Fibroblast of peridontal ligament (primary cell): ENCODE data around the gene TYW1B.
"Not testable (repeated sequence)": the region's sequence is repeated elsewhere in the genome, so short reads cannot be mapped to it uniquely, and the experiment has no call there.

ENCODE experiments used
- DNase-seq: peaks from one replicate; pipeline ENCODE4 v3.0.0-alpha.2; 2010; ENCODE audit errors: extremely low read depth

TYW1B gene

GRCh38 chr7:72559546-72559945 is 268.5 kb downstream of the TYW1B start:
- DNase-seq, result not testable (repeated sequence)

- DNase-seq, result not testable (repeated sequence)
Measured at GRCh38 chr7:72556733-72557132, 271.3 kb downstream of the TYW1B start.

DNA sequence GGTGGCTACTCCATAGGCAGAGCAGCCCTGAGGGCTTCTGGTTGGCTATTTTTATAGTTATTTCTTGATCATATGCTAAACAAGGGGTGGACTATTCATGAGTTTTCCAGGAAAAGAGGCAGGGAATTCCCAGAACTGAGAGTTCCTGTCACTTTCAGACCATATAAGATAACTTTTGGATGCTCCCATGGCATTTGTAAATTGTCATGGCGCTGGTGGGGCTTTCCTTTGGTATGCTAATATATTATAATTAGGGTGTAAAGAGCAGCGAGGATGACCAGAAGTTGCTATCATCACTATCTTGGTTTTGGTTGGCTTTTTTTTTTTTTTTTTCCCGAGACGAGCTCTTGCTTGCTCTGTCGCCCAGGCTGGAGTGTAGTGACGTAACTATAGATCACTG is 272.8 kb downstream of the TYW1B start:
- not testable (repeated sequence) for DNase-seq

DNA sequence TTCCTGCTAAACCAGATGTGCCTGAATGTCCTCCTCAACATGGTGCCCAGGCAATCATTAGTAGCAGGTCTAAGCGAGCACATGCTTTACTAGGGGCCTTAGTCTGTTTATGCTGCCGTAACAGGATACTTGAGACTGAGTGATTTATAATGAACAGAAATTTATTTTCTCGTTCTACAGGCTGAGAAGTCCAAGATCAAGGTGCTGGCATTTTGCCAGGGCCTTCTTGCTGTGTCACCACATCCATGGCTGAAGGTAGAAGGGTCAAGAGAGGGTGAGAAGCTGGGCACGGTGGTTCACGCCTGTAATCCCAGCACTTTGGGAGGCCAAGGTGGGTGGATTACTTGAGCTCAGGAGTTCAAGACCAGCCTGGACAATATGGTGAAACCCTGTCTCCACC is 273.6 kb downstream of the TYW1B start:
- DNase-seq, result not testable (repeated sequence)

DNA sequence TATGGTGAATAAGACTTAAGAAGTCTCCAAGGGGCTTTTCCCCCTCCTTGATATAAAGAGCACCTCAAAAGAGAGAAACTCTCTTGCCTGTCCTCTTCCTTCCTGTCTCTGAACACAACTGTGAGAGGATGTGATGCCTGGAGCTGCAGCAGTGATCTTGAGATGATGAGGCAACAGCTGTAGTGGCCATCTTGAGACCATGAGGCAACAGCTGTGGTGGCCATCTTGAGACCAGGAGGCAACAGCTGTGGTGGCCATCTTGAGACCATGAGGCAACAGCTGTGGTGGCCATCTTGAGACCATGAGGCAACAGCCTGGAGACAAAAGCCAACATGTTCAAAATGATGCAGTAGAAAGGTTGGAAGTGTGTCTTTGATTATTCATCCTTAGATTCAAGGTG is 277.5 kb downstream of the TYW1B start:
- not testable (repeated sequence) for DNase-seq

DNA sequence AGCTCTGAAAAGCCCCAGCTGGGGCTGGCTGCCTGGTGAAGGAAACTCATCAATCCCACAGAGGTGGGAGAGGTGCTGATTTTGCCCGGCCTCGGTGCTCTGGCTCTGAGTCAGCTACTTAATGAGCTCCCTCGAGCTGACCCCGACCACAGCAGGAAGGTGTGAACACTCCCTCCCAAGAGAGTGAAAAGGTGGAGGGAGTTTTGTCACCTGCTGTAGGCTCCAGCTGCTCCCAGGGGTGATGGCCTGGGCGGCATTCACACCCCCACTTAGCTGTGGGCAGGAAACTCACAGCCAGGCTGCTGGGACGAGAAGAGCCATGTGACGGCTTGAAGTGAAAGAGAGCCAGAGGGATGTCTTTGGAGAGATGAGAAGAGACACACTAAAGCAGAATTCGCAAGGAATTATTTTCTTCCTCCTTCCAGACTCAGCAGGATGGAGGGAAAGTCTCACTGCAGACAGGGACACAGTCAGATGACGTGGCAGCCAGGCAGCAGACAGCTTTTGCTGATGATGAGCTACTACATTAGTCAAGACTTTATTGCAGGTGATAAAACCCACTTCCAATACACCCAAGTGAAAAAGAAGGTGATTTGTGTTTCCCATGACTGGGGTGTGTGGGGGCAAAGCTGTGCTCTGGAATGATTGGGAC is 281.3 kb downstream of the TYW1B start:
- DNase-seq, result not testable (repeated sequence)

- DNase-seq, result not testable (repeated sequence)
Measured at GRCh38 chr7:72544531-72544930, 283.5 kb downstream of the TYW1B start.

DNA sequence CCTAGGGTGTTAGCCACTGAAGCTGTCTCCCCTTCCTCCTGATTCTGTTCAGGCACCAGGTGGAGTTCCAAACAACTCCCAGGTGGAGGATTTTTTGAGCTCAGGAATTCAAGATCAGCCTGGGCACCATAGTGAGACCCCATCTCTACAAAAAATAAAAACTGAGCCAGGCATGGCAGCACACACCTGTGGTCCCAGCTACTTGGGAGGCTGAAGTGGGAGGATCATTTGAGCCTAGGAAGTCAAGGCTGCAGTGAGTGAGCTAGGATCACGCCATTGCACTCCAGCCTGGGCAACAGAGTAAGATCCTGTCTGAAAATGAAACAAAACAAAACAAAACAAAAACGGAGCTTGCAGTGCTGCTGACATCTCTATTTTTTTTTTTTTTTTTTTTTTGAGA is 287.1 kb downstream of the TYW1B start:
- DNase-seq, result no peak

DNA sequence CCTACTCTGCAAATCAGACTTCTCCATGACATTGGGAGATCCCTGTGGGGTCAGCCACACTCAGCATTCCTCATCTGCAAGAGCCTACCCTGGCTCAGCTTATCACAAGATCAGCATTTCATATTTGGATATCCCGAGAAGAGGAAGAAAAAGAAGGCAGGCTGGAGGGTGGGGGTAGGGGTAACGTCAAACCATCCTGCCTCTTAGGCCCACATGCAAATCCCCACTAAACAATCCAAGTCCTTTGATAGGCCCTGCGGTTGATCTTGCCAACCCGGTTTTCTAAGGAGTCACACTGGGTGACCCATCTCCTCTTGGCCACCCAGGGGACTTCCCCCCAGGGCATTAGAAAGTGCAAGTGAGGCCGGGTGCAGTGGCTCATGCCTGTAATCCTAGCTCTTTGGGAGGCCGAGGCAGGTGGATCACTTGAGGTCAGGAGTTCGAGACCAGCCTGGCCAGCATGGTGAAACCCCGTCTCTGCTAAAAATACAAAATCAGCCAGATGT is 287.8 kb downstream of the TYW1B start:
- no peak for DNase-seq

DNA sequence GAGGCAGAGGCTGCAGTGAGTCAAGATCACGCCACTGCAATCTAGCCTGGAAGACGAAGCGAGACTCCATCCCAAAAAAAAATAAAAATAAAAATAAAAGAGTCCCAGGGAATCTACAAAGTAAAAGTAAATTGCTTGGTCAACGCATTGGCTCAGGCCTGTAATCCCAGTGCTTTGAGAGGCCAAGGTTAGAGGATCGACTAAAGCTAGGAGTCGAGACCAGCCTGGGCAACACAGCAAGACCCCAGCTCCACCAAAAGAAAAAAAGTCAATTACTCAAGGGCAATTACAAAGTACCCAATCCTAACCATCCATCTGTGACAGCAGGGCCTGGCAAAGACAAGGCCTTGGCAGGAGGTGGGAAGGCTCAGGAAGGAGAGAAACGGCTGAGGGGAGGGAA is 288.3 kb downstream of the TYW1B start:
- no peak for DNase-seq

- no peak for DNase-seq
Measured at GRCh38 chr7:72538856-72539255, 289.1 kb downstream of the TYW1B start.

DNA sequence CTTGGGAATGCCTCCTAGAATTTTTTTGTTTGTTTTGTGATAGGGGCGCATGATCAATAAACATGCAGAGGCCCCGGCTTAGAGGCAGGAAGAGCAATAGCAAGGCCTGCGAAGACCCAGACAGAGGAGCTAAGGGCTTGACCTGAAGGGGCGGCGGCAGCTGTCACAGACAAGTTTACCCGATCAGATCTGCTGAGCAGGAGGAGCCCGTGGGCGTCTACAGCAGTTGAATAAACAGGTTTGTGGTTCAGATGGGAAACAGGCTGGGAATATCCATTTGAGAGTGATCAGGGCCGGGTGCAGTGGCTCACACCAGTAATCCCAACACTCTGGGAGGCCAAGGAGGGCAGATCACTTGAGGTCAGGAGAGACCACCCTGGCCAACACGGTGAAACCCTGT is 289.9 kb downstream of the TYW1B start:
- DNase-seq, result no peak

- DNase-seq, result not testable (repeated sequence)
Measured at GRCh38 chr7:72536038-72536437, 292.0 kb downstream of the TYW1B start.

DNA sequence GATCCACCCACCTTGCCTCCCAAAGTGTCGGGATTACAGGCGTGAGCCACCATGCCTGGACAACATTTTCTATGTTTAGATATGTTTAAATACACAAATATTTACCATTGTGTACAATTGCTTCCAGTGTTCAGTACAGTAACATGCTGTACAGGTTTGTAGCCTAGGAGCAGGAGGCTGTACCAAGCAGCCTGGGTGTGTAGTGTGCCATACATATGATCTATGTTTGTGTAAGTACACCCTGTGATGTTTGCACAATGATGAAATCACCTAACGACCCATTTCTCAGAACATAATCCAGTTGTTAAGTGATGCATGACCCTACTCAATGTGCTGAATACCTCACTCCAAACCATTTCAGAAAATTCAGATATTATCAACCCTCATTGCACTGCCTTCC is 297.0 kb downstream of the TYW1B start:
- not testable (repeated sequence) for DNase-seq
